BE2C (cell line): ENCODE results near the gene GCNT1.
A peak's percentile ranks its signal among the peaks of the same experiment; 100 is the strongest.

Experiments
- DNase-seq: peaks from one replicate; pipeline ENCODE4 v3.0.0-alpha.2; 2020
- H3K27me3 ChIP-seq: fragments of 250-450 bp; sonication (Bioruptor Pico); 2 replicates; pipeline ENCODE4 v1.5.1; 2020; ENCODE audit warnings: mild to moderate bottlenecking
- H3K36me3 ChIP-seq: fragments of 250-450 bp; sonication (Bioruptor Pico); 2 replicates; pipeline ENCODE4 v1.5.1; 2020; ENCODE audit warnings: mild to moderate bottlenecking
- H3K4me1 ChIP-seq: fragments of 250-450 bp; sonication (Bioruptor Pico); 2 replicates; pipeline ENCODE4 v1.5.1; 2020
- H3K4me3 ChIP-seq: 2 replicates; pipeline ENCODE4 v1.5.1; 2011; ENCODE audit warnings: low read depth, low read length
- H3K9me3 ChIP-seq: fragments of 250-450 bp; sonication (Bioruptor Pico); 2 replicates; pipeline ENCODE4 v1.5.1; 2020
- TF ChIP-seq, protein P1 (sequence below): IDR thresholded peaks from 2 replicates; pipeline ENCODE4 v1.5.1; 2012; ENCODE audit warnings: mild to moderate bottlenecking, low read depth, low read length

GCNT1 gene

DNA sequence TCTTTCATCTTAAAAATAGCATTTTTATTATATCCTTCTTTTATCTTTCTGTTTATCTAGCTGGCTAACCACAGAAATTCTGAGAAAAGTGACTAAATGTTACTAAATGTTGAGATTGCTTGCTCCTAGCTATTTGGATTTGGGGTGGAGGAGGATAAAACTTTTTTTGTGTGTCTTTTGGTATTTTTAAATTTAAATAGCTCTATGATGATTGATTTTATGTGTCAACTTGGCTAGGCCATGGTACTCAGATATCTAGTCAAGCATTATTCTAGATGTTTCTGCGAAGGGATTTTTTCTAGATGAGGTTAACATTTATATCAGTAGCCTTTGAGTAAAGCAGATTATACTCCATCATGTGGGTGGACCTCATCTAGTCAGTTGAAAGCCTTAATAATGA, 75.0 kb downstream of the GCNT1 start:
- Histone ChIP-seq H3K36me3 (no peaks in the 10 kb centered on the region), H3K9me3 (no peaks in the 10 kb centered on the region), H3K27me3 (no peaks in the 10 kb centered on the region; the same call in 1 of the 2 replicates), H3K4me3 (no peak overlapping the region), H3K4me1 (no peaks in the 10 kb centered on the region)
- TF ChIP-seq, protein P1, sequence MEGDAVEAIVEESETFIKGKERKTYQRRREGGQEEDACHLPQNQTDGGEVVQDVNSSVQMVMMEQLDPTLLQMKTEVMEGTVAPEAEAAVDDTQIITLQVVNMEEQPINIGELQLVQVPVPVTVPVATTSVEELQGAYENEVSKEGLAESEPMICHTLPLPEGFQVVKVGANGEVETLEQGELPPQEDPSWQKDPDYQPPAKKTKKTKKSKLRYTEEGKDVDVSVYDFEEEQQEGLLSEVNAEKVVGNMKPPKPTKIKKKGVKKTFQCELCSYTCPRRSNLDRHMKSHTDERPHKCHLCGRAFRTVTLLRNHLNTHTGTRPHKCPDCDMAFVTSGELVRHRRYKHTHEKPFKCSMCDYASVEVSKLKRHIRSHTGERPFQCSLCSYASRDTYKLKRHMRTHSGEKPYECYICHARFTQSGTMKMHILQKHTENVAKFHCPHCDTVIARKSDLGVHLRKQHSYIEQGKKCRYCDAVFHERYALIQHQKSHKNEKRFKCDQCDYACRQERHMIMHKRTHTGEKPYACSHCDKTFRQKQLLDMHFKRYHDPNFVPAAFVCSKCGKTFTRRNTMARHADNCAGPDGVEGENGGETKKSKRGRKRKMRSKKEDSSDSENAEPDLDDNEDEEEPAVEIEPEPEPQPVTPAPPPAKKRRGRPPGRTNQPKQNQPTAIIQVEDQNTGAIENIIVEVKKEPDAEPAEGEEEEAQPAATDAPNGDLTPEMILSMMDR, result no peak
- DNase-seq, result no peak

DNA sequence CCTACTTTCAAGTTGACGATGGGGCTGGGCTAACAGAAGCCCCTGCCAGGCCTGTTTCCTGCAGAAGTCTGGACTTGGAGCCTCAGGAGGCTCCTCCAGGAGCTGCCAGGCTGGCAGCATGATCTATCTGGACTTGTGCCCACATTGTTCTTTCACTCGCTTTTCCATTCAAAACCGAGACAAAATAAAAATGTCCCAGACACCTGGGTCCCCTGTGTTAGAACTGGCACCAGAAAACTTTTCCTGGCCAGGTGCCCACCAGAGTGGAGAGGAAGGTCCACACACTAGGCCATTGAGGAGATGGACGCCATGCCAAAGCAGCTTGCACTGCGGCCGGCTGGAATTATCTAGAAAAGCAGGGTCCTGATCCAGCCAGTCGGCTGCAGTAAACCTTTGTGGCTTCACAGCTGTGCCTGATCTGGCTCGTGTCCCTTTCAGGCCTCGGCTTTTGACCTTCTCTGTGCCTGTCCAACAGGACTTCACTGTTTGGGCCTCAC, 78.2 kb downstream of the GCNT1 start:
- no peak overlapping the region for H3K4me3 ChIP-seq
- no peak for DNase-seq
- TF ChIP-seq, protein P1, result no peak

DNA sequence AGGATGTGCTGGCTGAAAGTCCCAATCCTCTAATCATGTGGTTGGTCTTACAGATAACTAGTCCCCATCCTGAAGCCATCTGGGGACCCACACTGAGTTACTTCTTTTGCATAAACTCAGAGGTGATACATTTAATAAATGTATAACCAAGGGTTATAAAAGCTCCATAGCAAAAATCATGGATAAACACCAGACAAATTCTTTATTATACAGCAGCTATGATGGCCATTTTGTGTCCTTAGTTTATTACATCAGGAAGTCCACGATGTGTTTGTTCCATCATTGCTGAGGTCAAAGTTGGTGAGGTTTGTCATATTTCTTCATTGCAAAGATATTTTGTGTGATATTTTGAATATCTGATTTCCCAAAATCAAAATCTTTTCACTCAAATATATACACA, 80.2 kb downstream of the GCNT1 start:
- Histone ChIP-seq H3K4me3 (no peak overlapping the region), H3K9me3 (no peaks in the 10 kb centered on the region), H3K27me3 (no peaks in the 10 kb centered on the region; the same call in 1 of the 2 replicates), H3K36me3 (no peaks in the 10 kb centered on the region), H3K4me1 (no peaks in the 10 kb centered on the region)
- no peak for DNase-seq
- TF ChIP-seq, protein P1, result no peak

More for the DNA sequence above, 78.2 kb downstream of the GCNT1 start:
- Histone ChIP-seq H3K27me3 (no peaks in the 10 kb centered on the region; the same call in 1 of the 2 replicates), H3K9me3 (no peaks in the 10 kb centered on the region), H3K4me1 (no peaks in the 10 kb centered on the region), H3K36me3 (no peaks in the 10 kb centered on the region)

DNA sequence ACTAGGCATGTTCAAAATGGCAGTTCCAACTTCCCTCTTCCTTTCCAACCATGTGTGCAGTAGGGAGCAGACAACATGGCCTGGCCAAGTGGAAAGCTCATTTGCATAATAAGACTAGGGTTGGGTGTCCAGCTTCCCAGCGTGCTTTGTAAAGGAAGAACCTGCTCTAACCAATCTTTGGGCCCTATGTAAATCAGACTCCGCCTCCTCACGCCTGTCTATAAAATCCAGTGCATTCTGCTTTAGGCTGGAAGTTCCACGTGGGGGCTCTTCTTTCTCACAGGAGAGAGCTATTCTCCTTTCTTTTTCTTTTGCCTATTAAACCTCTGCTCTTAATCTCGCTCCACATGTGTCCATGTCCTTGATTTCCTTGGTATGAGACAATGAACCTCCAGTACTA, 83.4 kb downstream of the GCNT1 start:
- TF ChIP-seq, protein P1, result peak; percentile 22; the same call in 1 of the 2 replicates
- Histone ChIP-seq H3K36me3 (no peaks in the 10 kb centered on the region), H3K9me3 (no peaks in the 10 kb centered on the region), H3K4me3 (no peak overlapping the region), H3K4me1 (no peaks in the 10 kb centered on the region), H3K27me3 (no peaks in the 10 kb centered on the region; the same call in 1 of the 2 replicates)
- DNase-seq, result peak; percentile 84

DNA sequence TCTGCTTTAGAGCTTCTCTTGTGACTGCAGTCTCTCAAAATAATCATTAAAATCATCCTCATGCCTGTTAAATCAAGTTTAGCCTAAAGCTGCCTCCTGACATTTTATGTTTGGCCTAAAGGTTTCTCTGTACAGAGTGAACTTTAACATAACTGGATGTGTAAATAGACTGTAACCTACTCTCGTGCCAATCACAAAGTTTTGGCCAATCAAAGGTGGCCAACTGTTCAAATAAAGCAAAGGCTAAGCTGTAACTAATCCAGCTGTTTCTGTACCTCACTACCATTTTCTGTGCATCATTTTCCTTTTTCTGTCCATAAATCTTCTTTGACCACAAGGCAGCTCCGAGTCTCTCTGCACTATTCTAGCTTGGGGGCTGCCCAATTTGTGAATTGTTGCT, 86.2 kb downstream of the GCNT1 start:
- TF ChIP-seq, protein P1, result no peak
- H3K9me3 ChIP-seq, result no peaks in the 10 kb centered on the region
- DNase-seq, result no peak
- no peak overlapping the region for H3K4me3 ChIP-seq
- H3K4me1 ChIP-seq, result no peaks in the 10 kb centered on the region
- H3K27me3 ChIP-seq, result no peaks in the 10 kb centered on the region; the same call in 1 of the 2 replicates
- H3K36me3 ChIP-seq, result no peaks in the 10 kb centered on the region

- Histone ChIP-seq H3K4me1 (no peaks in the 10 kb centered on the region), H3K27me3 (no peaks in the 10 kb centered on the region; the same call in 1 of the 2 replicates), H3K4me3 (no peak overlapping the region), H3K9me3 (no peaks in the 10 kb centered on the region), H3K36me3 (no peaks in the 10 kb centered on the region)
- no peak for DNase-seq
- TF ChIP-seq, protein P1, result no peak
Measured at GRCh38 chr9:76552181-76552580, 93.2 kb downstream of the GCNT1 start.
